ENCODE data around the gene FPR1.
"Not testable (repeated sequence)": the region's sequence is repeated elsewhere in the genome, so short reads cannot be mapped to it uniquely, and the experiment has no call there.

Gene FPR1

DNA sequence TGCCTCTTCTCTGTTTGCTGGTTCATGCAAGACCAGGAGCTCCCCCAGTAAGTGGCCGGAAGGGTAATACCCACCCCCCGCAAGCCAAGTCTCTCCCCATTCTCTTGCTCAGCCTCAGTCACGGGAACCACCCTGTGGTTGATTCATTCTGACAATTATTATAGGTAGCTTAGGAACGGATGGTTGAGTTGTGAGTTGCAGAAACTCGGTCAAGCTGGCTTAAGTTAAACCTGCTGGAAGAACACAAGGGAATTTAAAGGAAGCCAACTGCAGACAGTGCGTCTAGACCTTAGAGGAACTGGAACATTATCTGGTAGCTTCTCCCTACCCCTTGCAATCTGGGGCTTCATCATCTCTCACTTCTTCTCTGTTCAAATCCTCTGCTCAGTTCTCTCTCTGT lies 8.9 kb downstream of the FPR1 start:
- no peak for DNase-seq (ENCODE audit: low read depth, low spot score)
- no peak overlapping the region for H3K4me3 ChIP-seq (ENCODE audit: low read length)

DNA sequence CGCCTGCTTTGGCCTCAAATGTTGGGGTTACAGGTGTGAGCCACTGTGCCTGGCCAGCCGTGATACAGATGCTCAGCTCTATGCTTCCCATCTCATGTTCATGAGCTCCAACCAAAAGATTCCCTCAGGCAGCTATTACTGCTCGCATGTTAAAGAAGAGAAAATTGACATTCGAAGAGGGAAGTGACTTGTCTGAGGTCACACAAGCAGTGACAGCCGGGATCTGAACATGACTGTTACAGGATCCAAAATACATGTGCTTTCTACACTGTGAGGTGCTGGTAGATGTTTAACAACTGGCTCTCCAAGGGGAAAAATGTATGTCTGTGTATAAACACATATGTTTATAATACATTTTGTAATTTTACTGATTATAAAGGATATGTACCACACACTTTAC lies 11.3 kb downstream of the FPR1 start:
- no peak overlapping the region for H3K4me3 ChIP-seq (ENCODE audit: low read length)
- DNase-seq (ENCODE audit: low read depth, low spot score) = no peak

DNA sequence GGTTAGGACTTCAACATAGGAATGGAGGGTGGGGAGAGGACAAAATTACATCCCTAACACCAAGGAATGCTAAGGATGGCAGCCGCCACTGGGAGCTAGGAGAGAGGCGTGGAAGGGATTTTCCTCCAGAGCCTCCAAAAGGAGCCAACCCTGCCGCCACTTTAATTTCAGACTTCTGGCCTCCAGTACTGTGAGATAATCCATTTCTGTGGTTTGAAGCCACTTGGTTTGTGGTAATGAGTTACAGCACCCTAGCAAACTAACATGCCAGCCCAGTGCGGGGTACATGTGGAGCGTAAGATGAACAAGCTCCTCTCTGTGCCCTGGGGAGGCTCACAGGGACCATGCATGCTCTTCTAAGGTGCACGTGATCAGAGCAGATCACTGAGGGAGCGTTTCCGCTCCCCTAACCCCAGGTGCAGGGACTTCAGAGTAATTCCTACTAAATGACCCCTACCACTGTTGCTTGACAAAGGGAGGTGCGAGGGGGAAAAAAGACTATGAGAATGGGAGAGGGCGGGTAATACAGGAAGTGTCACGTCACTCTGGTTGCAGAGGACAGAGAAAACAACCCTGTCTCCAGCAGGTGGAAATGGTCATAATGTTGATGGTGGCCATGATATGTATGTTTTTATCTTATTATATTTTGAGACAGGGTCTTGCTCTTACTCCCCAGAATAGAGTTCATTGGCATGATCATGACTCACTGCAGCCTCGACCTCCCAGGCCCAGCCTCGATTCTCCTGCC lies 12.0 kb downstream of the FPR1 start:
- no peak for DNase-seq (ENCODE audit: low read depth, low spot score)
- H3K4me3 ChIP-seq (ENCODE audit: low read length) = no peak overlapping the region

- not testable (repeated sequence) for DNase-seq (ENCODE audit: low read depth, low spot score); H3K4me3 ChIP-seq (ENCODE audit: low read length)
Observed at GRCh38 chr19:51738523-51738922, 13.2 kb downstream of the FPR1 start.

DNA sequence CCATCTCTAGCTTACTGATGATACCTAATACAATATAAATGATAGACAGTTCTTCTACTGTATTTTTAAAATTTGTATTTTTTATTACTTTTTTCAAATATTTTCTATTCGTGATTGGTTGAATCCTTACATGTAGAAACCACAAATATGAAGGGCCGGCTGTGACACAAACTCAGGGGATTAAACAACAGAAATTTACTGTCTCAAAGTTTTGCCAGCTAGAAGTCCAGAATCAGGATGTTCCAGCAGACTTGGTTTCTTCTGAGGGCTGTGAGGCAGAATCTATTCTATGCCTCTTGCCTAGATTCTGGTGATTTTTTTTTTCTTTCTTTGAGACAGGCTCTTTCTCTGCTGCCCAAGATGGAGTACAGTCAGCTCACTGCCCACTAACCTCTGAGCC lies 13.8 kb downstream of the FPR1 start:
- DNase-seq (ENCODE audit: low read depth, low spot score) = no peak
- no peak overlapping the region for H3K4me3 ChIP-seq (ENCODE audit: low read length)

DNA sequence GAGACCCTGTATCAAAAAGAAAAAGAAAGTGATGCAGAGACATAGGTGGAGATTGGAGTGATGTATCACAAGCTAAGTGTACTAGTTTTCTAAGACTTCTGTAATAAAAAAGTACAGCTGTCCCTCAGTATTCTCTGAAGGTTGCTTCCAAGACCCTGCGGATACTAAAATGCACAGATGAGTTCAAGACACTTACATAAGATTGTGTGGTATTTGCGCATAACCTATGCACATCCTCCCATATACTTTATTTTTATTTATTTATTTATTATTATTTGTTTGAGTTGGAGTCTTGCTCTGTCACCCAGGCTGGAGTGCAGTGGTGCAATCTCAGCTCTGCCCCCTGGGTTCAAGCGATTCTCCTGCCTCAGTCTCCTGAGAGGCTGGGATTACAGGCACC lies 14.3 kb downstream of the FPR1 start:
- H3K4me3 ChIP-seq (ENCODE audit: low read length) = no peak overlapping the region
- DNase-seq (ENCODE audit: low read depth, low spot score) = no peak

DNA sequence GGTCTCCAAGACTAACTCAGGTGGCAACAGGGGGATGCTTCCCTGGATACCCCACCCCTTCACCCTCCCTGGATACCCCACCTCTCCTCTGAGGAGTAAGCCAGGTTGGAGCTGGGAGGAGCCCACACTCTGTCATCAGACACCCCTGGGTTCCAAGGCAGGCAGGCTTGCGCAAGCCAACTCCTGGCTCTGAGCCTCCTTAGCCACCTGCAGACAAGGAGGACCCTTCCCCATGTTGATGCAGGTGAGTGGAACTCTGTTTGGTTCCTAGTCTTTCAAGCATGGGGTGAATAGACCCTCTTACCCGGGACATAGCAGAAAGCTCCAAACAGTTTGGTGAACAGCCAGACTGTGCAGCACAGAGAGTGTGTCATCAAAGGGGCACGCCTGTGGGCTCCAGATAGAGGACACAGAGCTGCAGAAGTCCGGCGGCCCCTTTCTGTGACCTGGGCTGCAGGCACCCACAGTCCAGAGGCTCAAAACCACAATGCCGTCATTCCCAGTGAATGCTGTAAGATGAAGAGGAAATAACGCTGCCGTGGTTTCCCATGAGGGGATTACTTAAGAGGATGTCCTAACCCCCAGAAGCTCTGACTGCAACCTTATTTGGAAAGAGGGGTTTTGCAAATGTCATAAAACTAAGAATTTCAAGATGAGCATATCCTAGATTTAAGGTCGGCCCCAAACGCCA lies 15.8 kb downstream of the FPR1 start:
- DNase-seq (ENCODE audit: low read depth, low spot score) = no peak
- H3K4me3 ChIP-seq (ENCODE audit: low read length) = no peak overlapping the region

DNA sequence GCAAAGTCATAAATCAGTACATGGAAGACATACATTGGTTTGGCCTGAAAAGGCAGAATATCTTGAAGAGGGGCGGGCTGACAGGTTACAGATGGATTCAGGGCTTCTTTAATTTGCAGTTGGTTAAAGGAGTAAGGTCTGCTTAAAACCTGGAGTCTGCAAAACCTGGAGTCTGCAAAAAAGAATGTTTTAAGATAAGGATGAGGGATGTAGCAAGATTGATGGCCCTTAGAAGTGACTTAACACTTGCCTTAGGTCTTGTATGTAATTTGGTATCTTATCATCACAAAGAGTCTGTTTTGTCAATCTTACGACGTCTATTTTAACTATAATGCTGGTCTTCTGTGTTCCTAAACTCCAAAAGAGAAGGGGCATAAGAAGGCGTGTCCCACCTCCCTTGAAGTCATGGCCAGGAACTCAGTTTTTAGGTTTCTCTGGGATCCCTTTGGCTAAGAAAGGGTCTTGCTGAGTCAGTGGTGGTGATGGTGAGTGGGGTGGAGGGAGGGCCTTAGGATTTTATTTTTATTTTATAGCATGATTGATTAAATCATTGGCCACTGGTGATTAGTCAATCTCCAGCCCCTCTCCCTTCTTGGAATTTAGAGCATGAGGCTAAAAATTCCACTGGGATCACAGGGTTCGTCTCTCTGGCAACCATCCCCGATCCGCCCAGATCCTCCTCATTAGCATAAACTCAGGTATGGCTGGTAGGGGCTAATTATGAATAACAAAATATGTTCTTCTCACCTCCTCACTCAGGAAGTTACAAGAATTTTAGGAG lies 17.7 kb downstream of the FPR1 start:
- no peak overlapping the region for H3K4me3 ChIP-seq (ENCODE audit: low read length)
- DNase-seq (ENCODE audit: low read depth, low spot score) = no peak

DNA sequence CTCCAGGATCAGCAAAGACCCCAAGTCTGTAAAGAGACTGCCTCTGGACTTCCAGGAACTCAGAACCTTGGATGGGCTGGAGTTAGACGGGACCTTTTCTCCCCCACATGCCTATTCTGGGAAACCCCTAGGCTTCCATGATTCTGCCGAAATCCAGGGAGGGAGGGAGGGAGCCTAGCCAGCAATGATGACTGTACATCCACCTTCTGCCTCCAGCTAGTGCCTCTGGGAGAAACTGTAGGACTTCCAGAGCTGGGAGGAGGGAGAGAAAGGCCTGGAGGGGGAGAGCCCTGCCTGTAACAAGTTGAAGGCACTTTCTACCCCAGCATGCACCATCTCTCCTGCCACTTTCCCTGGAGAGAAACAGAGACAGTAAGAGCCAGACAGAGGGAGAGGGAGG lies 21.9 kb downstream of the FPR1 start:
- no peak overlapping the region for H3K4me3 ChIP-seq (ENCODE audit: low read length)
- no peak for DNase-seq (ENCODE audit: low read depth, low spot score)

DNA sequence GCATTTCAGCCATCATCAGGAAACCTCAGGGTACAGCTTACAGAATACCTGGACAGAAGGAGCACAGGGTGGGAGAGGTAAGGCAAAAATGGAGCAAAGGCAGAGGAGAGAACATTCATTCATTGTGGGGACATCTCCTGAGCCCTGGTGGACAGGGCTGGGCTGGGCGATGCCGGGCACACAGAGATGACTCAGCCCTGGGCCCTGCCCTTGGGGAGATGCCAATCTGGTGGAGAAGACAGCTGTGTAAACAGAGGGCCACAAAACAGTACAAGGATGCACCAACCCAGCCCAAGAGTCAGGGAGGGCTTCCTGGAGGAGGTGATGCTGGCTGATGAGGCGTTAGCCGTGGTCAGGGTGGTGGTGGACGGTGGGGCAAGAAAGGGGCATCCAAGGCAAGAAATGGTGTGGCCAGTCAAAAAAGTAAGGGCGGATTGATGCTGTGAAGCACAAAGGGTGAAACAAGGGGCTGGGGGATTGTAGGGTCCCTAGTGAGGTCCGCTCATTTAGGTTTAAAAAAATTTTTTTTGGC lies 24.3 kb downstream of the FPR1 start:
- DNase-seq (ENCODE audit: low read depth, low spot score) = no peak
- no peak overlapping the region for H3K4me3 ChIP-seq (ENCODE audit: low read length)

DNA sequence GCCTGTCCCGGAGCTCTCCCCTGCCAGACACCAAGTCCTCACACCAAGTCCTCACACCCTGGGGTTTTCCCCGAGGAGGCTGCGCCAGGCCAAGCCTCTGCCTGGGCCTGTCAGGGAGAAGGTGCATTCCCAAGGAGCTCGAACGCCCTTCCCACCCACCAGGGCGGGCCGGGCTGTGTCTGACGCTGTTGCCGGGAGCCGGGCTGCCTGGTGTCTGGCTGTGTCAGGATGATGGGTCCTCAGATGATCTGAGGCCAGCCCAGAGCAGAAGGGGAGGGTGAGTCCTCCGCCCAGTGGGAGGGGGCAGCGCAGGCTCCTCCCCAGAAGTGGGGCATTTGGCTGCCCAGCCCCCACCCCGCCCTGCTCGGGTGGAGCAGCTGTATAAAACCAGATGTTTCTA lies 25.6 kb downstream of the FPR1 start:
- DNase-seq (ENCODE audit: low read depth, low spot score) = no peak
- no peak overlapping the region for H3K4me3 ChIP-seq (ENCODE audit: low read length)

- H3K4me3 ChIP-seq (ENCODE audit: low read length) = no peak overlapping the region
- DNase-seq (ENCODE audit: low read depth, low spot score) = no peak
Observed at GRCh38 chr19:51724543-51724942, 27.1 kb downstream of the FPR1 start.

DNA sequence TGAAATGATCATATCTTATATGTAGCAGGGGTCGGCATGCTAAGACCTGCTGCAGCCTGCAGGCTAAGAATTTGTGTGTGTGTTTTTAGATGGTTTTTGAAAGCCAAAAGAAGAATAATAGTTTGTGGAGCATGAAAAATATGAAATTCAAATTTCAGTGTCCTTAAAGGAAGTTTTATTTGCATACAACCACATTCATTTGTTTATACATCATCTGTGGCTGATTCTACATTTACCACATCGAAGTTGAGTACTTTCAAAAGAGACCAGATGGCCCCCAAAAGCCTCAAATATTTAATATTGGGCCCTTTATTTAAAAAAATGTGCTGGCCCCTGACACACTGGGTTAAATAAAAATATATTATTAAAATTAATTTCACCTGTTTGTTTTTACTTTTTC lies 29.2 kb downstream of the FPR1 start:
- no peak overlapping the region for H3K4me3 ChIP-seq (ENCODE audit: low read length)
- DNase-seq (ENCODE audit: low read depth, low spot score) = no peak

- H3K4me3 ChIP-seq (ENCODE audit: low read length) = no peak overlapping the region
- DNase-seq (ENCODE audit: low read depth, low spot score) = peak; percentile 30
Observed at GRCh38 chr19:51721905-51722304, 29.8 kb downstream of the FPR1 start.

GRCh38 chr19:51719251-51719988 lies 32.3 kb downstream of the FPR1 start:
- H3K4me3 ChIP-seq (ENCODE audit: low read length) = no peak overlapping the region
- no peak for DNase-seq (ENCODE audit: low read depth, low spot score)

GRCh38 chr19:51716925-51717324 lies 34.8 kb downstream of the FPR1 start:
- DNase-seq (ENCODE audit: low read depth, low spot score) = no peak
- H3K4me3 ChIP-seq (ENCODE audit: low read length) = no peak overlapping the region

DNA sequence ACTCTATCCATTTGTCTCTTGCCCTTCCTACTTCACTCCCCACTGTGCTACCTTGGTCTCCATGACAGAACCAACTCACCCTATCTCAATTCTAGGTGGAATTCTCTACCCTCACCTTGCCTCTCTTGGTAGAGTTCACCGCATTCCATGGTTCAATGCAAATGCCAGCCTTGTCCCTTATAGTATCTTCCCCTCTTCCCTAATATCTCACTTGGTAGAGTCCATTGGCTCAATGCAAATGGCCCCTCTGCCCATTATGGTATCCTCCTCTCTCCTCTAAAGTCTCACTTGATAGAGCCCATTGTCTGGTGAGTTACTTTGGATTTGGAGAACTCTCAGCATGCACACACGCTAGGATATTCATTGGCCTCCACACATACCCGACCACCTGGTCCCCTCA lies 35.8 kb downstream of the FPR1 start:
- H3K4me3 ChIP-seq (ENCODE audit: low read length) = no peak overlapping the region
- DNase-seq (ENCODE audit: low read depth, low spot score) = no peak

DNA sequence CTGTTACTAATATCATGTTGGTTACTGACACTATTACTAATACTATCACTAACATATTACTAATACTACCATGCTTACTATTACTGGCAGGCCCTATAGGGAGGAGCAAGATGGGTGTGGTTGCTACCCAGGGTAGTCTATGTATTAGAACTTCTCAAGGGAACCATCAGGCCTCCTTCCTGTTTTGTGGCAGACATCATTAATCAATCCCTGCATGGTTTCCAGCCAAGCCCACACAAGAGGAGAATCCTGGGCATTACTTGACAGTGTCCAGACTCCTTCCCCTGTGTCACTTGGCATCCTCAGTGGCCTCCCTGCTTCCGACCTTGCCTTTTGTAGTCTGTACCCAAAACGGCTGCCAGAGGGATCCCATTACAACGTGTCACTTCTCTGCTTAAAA lies 36.8 kb downstream of the FPR1 start:
- H3K4me3 ChIP-seq (ENCODE audit: low read length) = no peak overlapping the region
- DNase-seq (ENCODE audit: low read depth, low spot score) = no peak

All from Jurkat, Clone E6-1 (cell line).